ENCODE measurements around the gene SFT2D1. TPM values are rescaled to one million over a fixed set of nuclear protein-coding genes. Genes with fewer than 3 reads are reported as not detected.

Gene SFT2D1
- total RNA-seq, 1 experiment from 2014 or later, result 40.2 TPM

- Mint-ChIP-seq H3K27me3 (ENCODE audit: low read depth) (peaks cover 45% of the 10 kb centered on the region), H3K4me3 (no peak overlapping the region), H3K4me1 (no peaks in the 10 kb centered on the region), H3K9me3 (peaks cover 10 to 17% of the 10 kb centered on the region in 2 experiments), H3K36me3 (ENCODE audit: insufficient read depth in 1 of 3, low read depth in 3 of 3) (peaks cover 0 to 10% (median 1%) of the 10 kb centered on the region in 3 experiments; a peak in 3 of 7 replicates), H3K27ac (no peak overlapping the region; a peak in 1 of 7 replicates)
- Histone ChIP-seq H3K27me3 (ENCODE audit: insufficient read depth, low read length) (no peaks in the 10 kb centered on the region; the same call in 1 of the 2 replicates), H2AK5ac (ENCODE audit: insufficient read length, low read length) (no peak overlapping the region), H2BK12ac (ENCODE audit: insufficient read length, low read depth, low read length) (no peak overlapping the region), H3K9me3 (ENCODE audit: control insufficient read depth, low read depth, low read length) (no peaks in the 10 kb centered on the region), H2BK120ac (ENCODE audit: low read depth, low read length, poor library complexity, severe bottlenecking) (no peak overlapping the region), H3K4ac (ENCODE audit: low read depth, low read length) (no peak overlapping the region), H2AFZ (ENCODE audit: low read length) (no peak overlapping the region), H3K9ac (ENCODE audit: extremely low read depth, insufficient read length, low read length) (no peak overlapping the region), H3K79me1 (ENCODE audit: insufficient read depth, low read depth, low read length, poor library complexity, severe bottlenecking) (no peaks in the 10 kb centered on the region), H4K5ac (ENCODE audit: insufficient read length, low read depth, low read length) (no peak overlapping the region), H2BK15ac (ENCODE audit: low read depth, low read length) (no peak overlapping the region), H2BK20ac (ENCODE audit: low read depth, low read length, poor library complexity, severe bottlenecking) (no peak overlapping the region), H3K14ac (ENCODE audit: insufficient read depth, low read length) (no peak overlapping the region), H3K56ac (ENCODE audit: insufficient read length, low read depth, low read length) (no peak overlapping the region), H3K4me1 (ENCODE audit: insufficient read depth, low read length) (no peaks in the 10 kb centered on the region), H4K20me1 (ENCODE audit: control insufficient read depth, insufficient read depth, insufficient read length) (no peaks in the 10 kb centered on the region), H4K8ac (replicated peaks; ENCODE audit: insufficient read length, low read depth, low read length) (no peak overlapping the region), H3K27ac (ENCODE audit: insufficient read length, low read depth, low read length) (no peak overlapping the region), H3T11ph (ENCODE audit: low read length) (no peak overlapping the region), H3K23ac (ENCODE audit: insufficient read length, low read depth, low read length) (no peak overlapping the region), H3K4me2 (ENCODE audit: insufficient read depth, insufficient read length, low read length) (no peak overlapping the region), H3K18ac (ENCODE audit: insufficient read length, low read depth, low read length) (no peak overlapping the region), H3K23me2 (ENCODE audit: insufficient read length, low read depth, low read length, poor library complexity, severe bottlenecking) (no peaks in the 10 kb centered on the region), H3K79me2 (ENCODE audit: insufficient read depth, low read length) (no peaks in the 10 kb centered on the region), H2BK5ac (ENCODE audit: insufficient read length, low read length) (no peak overlapping the region), H4K91ac (ENCODE audit: insufficient read length, low read depth, low read length) (no peak overlapping the region)
- no peak for TF ChIP-seq CTCF (conservative IDR thresholded peaks at IDR 0.05)
- no peak for DNase-seq
- WGBS (ENCODE audit: extremely low coverage, insufficient read length, low lambda C conversion rate), result no CpG with 5 or more reads among the region's 9 CpGs
These were observed 41.9 kb downstream of the SFT2D1 start for GRCh38 chr6:166300357-166300987.
